T-cell (primary cell): Measurements from ENCODE around the gene NSD2. TPM values are rescaled to one million over a fixed set of nuclear protein-coding genes. Genes with fewer than 3 reads are reported as not detected.

Experiments used
- ATAC-seq, 4 experiments: fragments of 200-7000 bp in 3 of 4; fragments of 150-1000 bp in 1 of 4; cut with Tn5 transposase; replicated peaks in 1 of 4; 1 replicate in 3 of 4; 2 replicates in 1 of 4; pipeline ENCODE4 v1.10.0; 2021; ENCODE audit warnings: moderate library complexity in 3 of 4, mild to moderate bottlenecking in 2 of 4, moderate number of reproducible peaks in 1 of 4
- CTCF ChIA-PET, 2 donors: fragments of 300-600 bp; sonication (Branson Sonifier 250); formaldehyde crosslinking; loops; one replicate each; lab custom pipeline; 2022; ENCODE audit warnings: antibody characterized with exemption in 2 of 2; lab: Charles Lee
- POLR2A ChIA-PET, 2 donors: fragments of 300-600 bp; sonication (Branson Sonifier 250); formaldehyde crosslinking; loops; one replicate each; lab custom pipeline; 2022; ENCODE audit warnings: antibody characterized with exemption in 2 of 2; lab: Charles Lee
- DNase-seq, 35 experiments: peaks; one replicate each; pipeline versions ENCODE4 v3.0.0 to v3.0.0-alpha.2; 2013 to 2023
- H3K27ac ChIP-seq: one replicate; pipeline ENCODE4 v1.5.1; 2013; ENCODE audit warnings: low read length
- H3K27me3 ChIP-seq, 2 experiments: replicated peaks in 1 of 2; 1 replicate in 1 of 2; 2 replicates in 1 of 2; pipeline versions ENCODE4 v1.6.1 to v1.7.0; 2013; ENCODE audit warnings: low read length in 1 of 2, mixed read lengths in 1 of 2; ENCODE audit not compliant: control insufficient read depth in 2 of 2, insufficient read depth in 2 of 2; ENCODE audit errors: extremely low read depth in 1 of 2
- H3K36me3 ChIP-seq, 2 donors: 1 replicate in 1 of 2; 2 replicates in 1 of 2; pipeline versions ENCODE4 v1.6.1 to v1.7.0; 2013; ENCODE audit warnings: low read length in 1 of 2; ENCODE audit not compliant: control insufficient read depth in 2 of 2, insufficient read depth in 1 of 2; ENCODE audit errors: extremely low read depth in 1 of 2
- H3K4me1 ChIP-seq, 2 experiments: 1 replicate in 1 of 2; 2 replicates in 1 of 2; pipeline versions ENCODE4 v1.6.1 to v1.7.0; 2013; ENCODE audit warnings: low read length in 2 of 2, mixed read lengths in 1 of 2; ENCODE audit not compliant: insufficient read depth in 2 of 2, control insufficient read depth in 1 of 2; ENCODE audit errors: extremely low read depth in 1 of 2
- H3K4me3 ChIP-seq, 2 donors: 1 replicate in 1 of 2; 2 replicates in 1 of 2; pipeline versions ENCODE4 v1.5.1 to v1.7.0; 2013; ENCODE audit warnings: mild to moderate bottlenecking in 2 of 2, low read length in 1 of 2, moderate library complexity in 1 of 2; ENCODE audit not compliant: control insufficient read depth in 1 of 2; ENCODE audit errors: extremely low read depth in 1 of 2
- H3K9me3 ChIP-seq: 2 replicates; pipeline ENCODE4 v1.7.0; 2013
- H3K27ac Mint-ChIP-seq, 2 donors: one replicate each; pipeline ENCODE4 v1.8.0; 2020 to 2021; ENCODE audit warnings: mild to moderate bottlenecking in 2 of 2, mixed read lengths in 2 of 2
- H3K27me3 Mint-ChIP-seq, 2 donors: one replicate each; pipeline ENCODE4 v1.8.0; 2021 to 2022; ENCODE audit warnings: mixed read lengths in 2 of 2
- H3K36me3 Mint-ChIP-seq: one replicate; pipeline ENCODE4 v1.8.0; 2021; ENCODE audit warnings: mixed read lengths
- H3K4me1 Mint-ChIP-seq, 3 donors: one replicate each; pipeline ENCODE4 v1.8.0; 2020 to 2022; ENCODE audit warnings: mixed read lengths in 3 of 3, mild to moderate bottlenecking in 1 of 3
- H3K4me3 Mint-ChIP-seq, 3 donors: one replicate each; pipeline ENCODE4 v1.8.0; 2020 to 2022; ENCODE audit warnings: mild to moderate bottlenecking in 3 of 3, mixed read lengths in 3 of 3, moderate library complexity in 3 of 3
- H3K9me3 Mint-ChIP-seq, 3 donors: one replicate each; pipeline ENCODE4 v1.8.0; 2020 to 2022; ENCODE audit warnings: mixed read lengths in 3 of 3
- WGBS: methylation state at CpG from one replicate; pipeline ENCODE4 v1.1.5; 2013; ENCODE audit warnings: missing lambda C conversion rate; ENCODE audit not compliant: insufficient coverage; 5-methylcytosine and 5-hydroxymethylcytosine counted together
- total RNA-seq, 35 experiments: library from RNA in 6 of 35; stranded (reverse) in 6 of 35; fragments of 120-200 nt in 1 of 35; gene quantifications; one replicate each; pipeline versions ENCODE4 v1.2.1 to v1.2.4 and lab custom pipeline; 2013 to 2026

Gene NSD2
- total RNA-seq, 5 donors from 2014 or later (not counting 1 experiment from before 2014, with no cell fraction given): 40.8 to 55.3 (median 48.3) TPM

- Histone ChIP-seq H3K4me1 (no peaks in the 10 kb centered on the region), H3K4me3 (no peak overlapping the region), H3K36me3 (peaks cover 30 to 84% of the 10 kb centered on the region in 2 donors), H3K27ac (no peak overlapping the region), H3K9me3 (no peaks in the 10 kb centered on the region), H3K27me3 (no peaks in the 10 kb centered on the region)
- Mint-ChIP-seq H3K36me3 (peaks cover 49% of the 10 kb centered on the region), H3K4me1 (no peaks in the 10 kb centered on the region), H3K27me3 (no peaks in the 10 kb centered on the region), H3K27ac (peak overlapping the region in 1 of 2 donors; percentile 66), H3K4me3 (no peak overlapping the region), H3K9me3 (no peaks in the 10 kb centered on the region)
- 90% methylated on average over 13 of the region's 22 CpGs for WGBS
- ChIA-PET CTCF (no interaction called here), POLR2A (no interaction called here)
- ATAC-seq (no peak), DNase-seq (no peak)
These were observed 108.4 kb downstream of the NSD2 start for GRCh38 chr4:1979477-1980196.

DNA sequence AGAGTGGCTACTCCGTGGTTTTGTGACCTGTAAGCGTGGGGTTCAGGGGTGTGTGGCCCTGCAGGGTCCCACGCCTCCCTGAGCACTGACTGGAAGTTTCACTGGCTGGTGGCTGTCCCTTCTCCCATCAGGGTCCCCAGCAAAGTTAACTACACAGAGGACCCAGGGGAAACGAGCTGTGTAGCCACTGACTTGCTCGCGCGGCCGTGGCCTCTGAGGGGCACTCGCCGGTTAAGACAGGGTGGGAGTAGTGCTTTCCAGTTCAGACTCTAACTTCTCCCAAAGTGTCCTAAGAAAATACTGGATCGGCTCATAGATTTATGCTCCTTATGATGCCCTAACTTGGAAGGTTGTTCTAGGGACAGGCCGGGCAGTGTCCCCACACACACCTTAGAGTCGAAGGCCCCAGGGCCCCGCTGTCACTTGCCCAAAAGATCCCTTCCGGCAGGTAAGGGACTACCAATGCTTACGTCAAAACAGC is 109.4 kb downstream of the NSD2 start:
- POLR2A ChIA-PET: no interaction called here
- H3K36me3 Mint-ChIP-seq: peaks cover 48% of the 10 kb centered on the region

GRCh38 chr4:1981251-1982058 is 110.3 kb downstream of the NSD2 start:
- ChIA-PET POLR2A (no interaction called here), CTCF (no interaction called here)
- no peaks in the 10 kb centered on the region for H3K4me1 ChIP-seq
- WGBS: 76% methylated on average over 10 of the region's 22 CpGs
- peak in 1 of 35 experiments; percentile 4 for DNase-seq
- H3K4me3 ChIP-seq: no peak overlapping the region
- peaks cover 42% of the 10 kb centered on the region for H3K36me3 Mint-ChIP-seq
- H3K36me3 ChIP-seq: peaks cover 34 to 84% of the 10 kb centered on the region in 2 donors
- peak overlapping the region in 1 of 2 donors; percentile 0 for H3K27ac Mint-ChIP-seq
- H3K9me3 ChIP-seq: no peaks in the 10 kb centered on the region
- no peaks in the 10 kb centered on the region for H3K27me3 ChIP-seq
- no peak overlapping the region for H3K27ac ChIP-seq
- no peaks in the 10 kb centered on the region for H3K27me3 Mint-ChIP-seq
- no peak overlapping the region for H3K4me3 Mint-ChIP-seq
- H3K9me3 Mint-ChIP-seq: no peaks in the 10 kb centered on the region
- no peak for ATAC-seq
- no peaks in the 10 kb centered on the region for H3K4me1 Mint-ChIP-seq

More for the DNA sequence above, 109.4 kb downstream of the NSD2 start:
- no peak overlapping the region for H3K27ac Mint-ChIP-seq
- DNase-seq: no peak
- peaks cover 30 to 84% of the 10 kb centered on the region in 2 donors for H3K36me3 ChIP-seq
- no peaks in the 10 kb centered on the region for H3K4me1 ChIP-seq
- H3K27me3 Mint-ChIP-seq: no peaks in the 10 kb centered on the region
- H3K4me1 Mint-ChIP-seq: no peaks in the 10 kb centered on the region
- H3K9me3 ChIP-seq: no peaks in the 10 kb centered on the region
- no peak for ATAC-seq
- H3K4me3 Mint-ChIP-seq: no peak overlapping the region
- H3K27ac ChIP-seq: no peak overlapping the region
- H3K9me3 Mint-ChIP-seq: no peaks in the 10 kb centered on the region
- H3K27me3 ChIP-seq: no peaks in the 10 kb centered on the region
- CTCF ChIA-PET: no interaction called here
- no peak overlapping the region for H3K4me3 ChIP-seq
- 100% methylated on average over 4 of the region's 16 CpGs for WGBS

DNA sequence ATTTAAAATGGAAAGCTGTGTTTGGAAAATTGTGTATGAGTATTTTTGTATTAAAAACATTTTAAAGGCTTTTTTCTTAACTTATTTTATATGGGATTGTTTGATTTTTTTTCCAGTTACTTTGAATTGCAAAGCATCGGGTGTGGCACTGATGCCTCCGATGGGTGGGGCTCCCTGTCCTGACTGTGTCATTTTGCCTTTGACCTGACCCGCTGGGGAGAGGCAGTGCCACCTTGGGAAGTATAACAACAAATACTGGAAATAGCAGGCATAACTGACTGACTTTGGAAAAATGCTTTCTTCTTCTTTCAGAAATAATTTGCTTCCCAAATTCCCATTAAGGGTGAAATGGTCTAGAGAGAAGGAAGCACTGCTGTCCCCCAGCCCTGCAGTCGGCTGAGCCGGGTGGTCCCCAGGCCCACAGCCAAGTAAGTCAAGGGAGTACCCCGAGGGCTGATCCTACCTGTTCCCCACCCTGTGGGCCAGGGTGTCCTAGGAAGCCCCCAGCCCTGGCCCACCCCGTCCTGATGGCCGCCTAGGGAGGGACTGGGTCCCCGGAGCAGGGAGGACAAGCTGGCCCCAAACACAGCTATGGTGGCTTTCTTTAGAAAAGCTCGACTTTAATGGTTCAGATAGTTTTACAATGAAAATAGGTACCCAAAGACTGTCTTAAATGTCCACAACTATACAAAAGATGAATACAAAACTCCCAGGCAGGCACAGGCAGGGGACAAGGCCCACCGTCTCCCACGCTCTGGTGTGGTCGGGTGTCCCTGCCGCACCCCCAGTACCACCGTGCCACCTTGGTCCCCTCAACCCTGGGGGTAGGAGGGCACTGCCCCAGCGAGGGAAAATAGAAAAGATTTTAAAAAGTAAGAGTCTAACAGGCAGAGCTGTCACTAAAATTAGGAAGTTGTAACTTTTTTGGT is 111.2 kb downstream of the NSD2 start:
- DNase-seq (no peak), ATAC-seq (no peak)
- Mint-ChIP-seq H3K27ac (no peak overlapping the region), H3K9me3 (no peaks in the 10 kb centered on the region), H3K4me1 (no peaks in the 10 kb centered on the region), H3K36me3 (peaks cover 39% of the 10 kb centered on the region), H3K4me3 (no peak overlapping the region), H3K27me3 (no peaks in the 10 kb centered on the region)
- Histone ChIP-seq H3K9me3 (no peaks in the 10 kb centered on the region), H3K27ac (no peak overlapping the region), H3K36me3 (peaks cover 41 to 84% of the 10 kb centered on the region in 2 donors), H3K27me3 (no peaks in the 10 kb centered on the region), H3K4me1 (no peaks in the 10 kb centered on the region), H3K4me3 (no peak overlapping the region)
- ChIA-PET POLR2A (no interaction called here), CTCF (no interaction called here)
- 94% methylated on average over 8 of the region's 16 CpGs for WGBS

- H3K27ac ChIP-seq: no peak overlapping the region
- H3K27me3 ChIP-seq: no peaks in the 10 kb centered on the region
- ChIA-PET CTCF (no interaction called here), POLR2A (no interaction called here)
- Mint-ChIP-seq H3K36me3 (peaks cover 34% of the 10 kb centered on the region), H3K27ac (no peak overlapping the region), H3K4me1 (no peaks in the 10 kb centered on the region), H3K9me3 (no peaks in the 10 kb centered on the region), H3K4me3 (no peak overlapping the region), H3K27me3 (no peaks in the 10 kb centered on the region)
- ATAC-seq (no peak), DNase-seq (no peak)
- H3K4me1 ChIP-seq: no peaks in the 10 kb centered on the region
- 96% methylated on average over 33 of the region's 34 CpGs for whole genome bisulfite sequencing
- peaks cover 49 to 90% of the 10 kb centered on the region in 2 donors for H3K36me3 ChIP-seq
- no peak overlapping the region for H3K4me3 ChIP-seq
- no peaks in the 10 kb centered on the region for H3K9me3 ChIP-seq
These were observed 112.1 kb downstream of the NSD2 start for GRCh38 chr4:1983053-1983845.
